ENCODE measurements around the gene HDLBP.
A peak's percentile ranks its signal among the peaks of the same experiment; 100 is the strongest.
"Not testable (repeated sequence)": the region's sequence is repeated elsewhere in the genome, so short reads cannot be mapped to it uniquely, and the experiment has no call there.

HDLBP gene

DNA sequence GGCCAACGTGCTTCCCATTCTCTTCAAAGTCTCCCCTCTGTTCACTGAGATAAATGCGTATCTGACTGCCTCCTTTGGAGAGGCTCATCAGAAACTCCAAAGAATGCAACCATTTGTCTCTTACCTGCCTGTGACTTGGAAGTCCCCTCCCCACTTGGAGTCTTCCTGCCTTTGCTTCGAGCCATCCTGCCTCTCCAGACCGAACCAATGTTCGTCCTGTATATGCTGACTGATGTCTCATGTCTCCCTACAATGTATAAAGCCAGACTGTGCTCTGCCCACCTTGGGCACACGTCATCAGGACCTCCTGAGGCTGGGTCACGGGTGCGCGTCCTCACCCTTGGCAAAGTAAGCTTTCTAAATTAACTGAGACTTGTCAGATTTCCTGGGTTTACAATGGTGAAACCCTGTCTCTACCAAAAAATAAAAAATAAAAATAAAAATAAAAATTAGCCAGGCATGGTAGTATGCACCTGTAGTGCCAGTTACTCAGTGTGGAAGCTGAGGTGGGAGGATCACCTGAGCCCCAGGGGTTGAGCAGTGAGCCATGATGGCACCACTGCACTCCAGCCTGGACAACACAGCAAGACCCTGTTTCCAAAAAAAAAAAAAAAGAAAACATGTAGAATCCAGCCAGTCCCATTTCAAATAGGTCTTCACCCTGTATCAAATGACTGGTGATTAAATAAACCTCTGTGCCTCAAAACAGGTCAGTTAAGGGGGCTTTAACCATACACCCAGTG lies 29.0 kb downstream of the HDLBP start:
- Histone ChIP-seq H3K9ac (ENCODE audit: low read depth, low read length) (no peak overlapping the region), H3K4me2 (ENCODE audit: low read length) (no peak overlapping the region), H3K27me3 (ENCODE audit: control insufficient read depth, insufficient read depth, low read length) (no peaks in the 10 kb centered on the region), H3K36me3 (ENCODE audit: insufficient read depth, low read length) (no peaks in the 10 kb centered on the region), H3K4me3 (ENCODE audit: low read length) (no peak overlapping the region), H3K4me1 (ENCODE audit: control insufficient read depth, insufficient read depth, low read length) (no peaks in the 10 kb centered on the region), H3K9me3 (replicated peaks; ENCODE audit: low read length) (no peaks in the 10 kb centered on the region)

DNA sequence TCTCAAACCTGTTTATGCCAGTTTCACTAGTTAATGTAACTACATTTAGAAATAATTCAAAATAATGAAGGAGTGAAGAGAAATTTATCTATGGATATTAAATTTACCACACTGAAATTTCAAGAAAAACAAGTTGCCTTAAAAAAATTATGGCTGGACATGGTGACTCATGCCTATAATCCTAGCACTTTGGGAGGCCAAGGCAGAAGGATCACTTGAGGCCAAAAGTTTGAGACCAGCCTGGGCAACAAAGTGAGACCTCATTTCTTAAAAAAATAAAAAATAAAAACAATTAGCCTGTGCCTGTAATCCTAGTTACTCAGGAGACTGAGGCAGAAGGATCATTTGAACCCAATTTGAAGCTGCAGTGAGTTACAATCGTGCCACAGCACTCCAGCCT lies 29.9 kb downstream of the HDLBP start:
- no peak overlapping the region for H3K9ac ChIP-seq (ENCODE audit: low read depth, low read length)
- no peaks in the 10 kb centered on the region for H3K4me1 ChIP-seq (ENCODE audit: control insufficient read depth, insufficient read depth, low read length)
- H3K4me3 ChIP-seq (ENCODE audit: low read length): no peak overlapping the region
- H3K36me3 ChIP-seq (ENCODE audit: insufficient read depth, low read length): no peaks in the 10 kb centered on the region
- no peak overlapping the region for H3K4me2 ChIP-seq (ENCODE audit: low read length)
- no peaks in the 10 kb centered on the region for H3K9me3 ChIP-seq (replicated peaks; ENCODE audit: low read length)
- H3K27me3 ChIP-seq (ENCODE audit: control insufficient read depth, insufficient read depth, low read length): no peaks in the 10 kb centered on the region

DNA sequence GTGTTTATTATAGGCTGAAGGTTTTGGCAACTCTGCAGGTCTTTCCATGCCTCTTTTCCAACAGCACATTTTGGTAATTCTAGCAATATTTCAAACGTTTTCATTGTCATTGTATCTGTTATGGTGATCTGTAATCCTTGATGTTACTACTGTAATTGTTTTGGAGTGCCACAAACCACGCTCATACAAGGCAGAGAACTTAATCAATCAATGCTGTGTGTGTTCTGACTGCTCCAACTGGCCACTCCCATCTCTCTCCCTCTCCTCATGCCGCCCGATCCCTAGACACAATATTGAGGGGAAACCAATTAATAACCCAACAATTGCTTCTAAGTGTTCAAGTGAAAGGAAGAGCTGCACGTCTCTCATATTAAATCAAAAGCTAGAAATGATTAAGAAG lies 32.9 kb downstream of the HDLBP start:
- Histone ChIP-seq H3K27me3 (ENCODE audit: control insufficient read depth, insufficient read depth, low read length) (no peaks in the 10 kb centered on the region), H3K4me3 (ENCODE audit: low read length) (no peak overlapping the region), H3K4me1 (ENCODE audit: control insufficient read depth, insufficient read depth, low read length) (no peaks in the 10 kb centered on the region), H3K9ac (ENCODE audit: low read depth, low read length) (no peak overlapping the region), H3K36me3 (ENCODE audit: insufficient read depth, low read length) (no peaks in the 10 kb centered on the region), H3K4me2 (ENCODE audit: low read length) (no peak overlapping the region), H3K9me3 (replicated peaks; ENCODE audit: low read length) (no peaks in the 10 kb centered on the region)

DNA sequence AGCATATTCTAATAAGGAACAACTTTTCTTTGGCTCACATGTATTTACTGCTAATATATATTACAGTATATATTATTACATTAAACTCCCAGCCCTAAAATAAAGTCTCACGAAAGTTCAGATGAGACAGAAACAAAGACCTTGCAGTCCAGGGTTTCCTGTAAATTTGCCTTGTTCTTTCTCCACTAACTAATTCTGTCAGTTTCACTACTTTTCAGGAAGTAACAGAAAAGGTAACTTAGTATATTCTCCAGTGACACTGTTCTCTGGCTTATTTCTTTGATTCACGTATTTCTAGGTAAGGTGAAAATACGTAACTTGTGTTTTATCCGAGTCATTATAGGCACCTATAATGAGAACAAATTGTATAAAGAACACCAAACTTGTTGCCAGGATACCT lies 35.2 kb downstream of the HDLBP start:
- Histone ChIP-seq H3K4me3 (ENCODE audit: low read length) (no peak overlapping the region), H3K4me2 (ENCODE audit: low read length) (no peak overlapping the region), H3K36me3 (ENCODE audit: insufficient read depth, low read length) (no peaks in the 10 kb centered on the region), H3K27me3 (ENCODE audit: control insufficient read depth, insufficient read depth, low read length) (no peaks in the 10 kb centered on the region), H3K4me1 (ENCODE audit: control insufficient read depth, insufficient read depth, low read length) (no peaks in the 10 kb centered on the region), H3K9me3 (replicated peaks; ENCODE audit: low read length) (no peaks in the 10 kb centered on the region), H3K9ac (ENCODE audit: low read depth, low read length) (no peak overlapping the region)

DNA sequence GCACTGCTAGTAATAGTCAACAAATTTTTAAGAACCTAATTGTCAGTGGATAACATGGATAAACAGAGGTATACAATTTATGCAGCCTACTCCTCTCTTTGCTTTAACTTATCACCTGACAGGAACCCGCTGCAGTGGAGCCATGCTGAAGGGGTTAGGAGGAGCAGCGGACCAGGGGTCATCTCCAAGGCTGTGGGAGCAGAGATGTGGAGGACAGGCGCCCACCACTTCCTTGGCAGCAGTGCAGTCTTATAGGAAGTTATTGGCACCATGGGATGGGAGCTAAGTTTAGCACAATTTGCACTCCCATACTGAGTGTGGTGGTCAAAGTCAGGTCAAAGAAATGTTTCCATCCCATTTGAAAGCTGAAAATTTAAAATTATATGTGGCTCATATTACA lies 35.6 kb downstream of the HDLBP start:
- Histone ChIP-seq H3K9me3 (replicated peaks; ENCODE audit: low read length) (no peaks in the 10 kb centered on the region), H3K4me3 (ENCODE audit: low read length) (no peak overlapping the region), H3K4me1 (ENCODE audit: control insufficient read depth, insufficient read depth, low read length) (no peaks in the 10 kb centered on the region), H3K4me2 (ENCODE audit: low read length) (no peak overlapping the region), H3K9ac (ENCODE audit: low read depth, low read length) (no peak overlapping the region), H3K27me3 (ENCODE audit: control insufficient read depth, insufficient read depth, low read length) (no peaks in the 10 kb centered on the region), H3K36me3 (ENCODE audit: insufficient read depth, low read length) (no peaks in the 10 kb centered on the region)

DNA sequence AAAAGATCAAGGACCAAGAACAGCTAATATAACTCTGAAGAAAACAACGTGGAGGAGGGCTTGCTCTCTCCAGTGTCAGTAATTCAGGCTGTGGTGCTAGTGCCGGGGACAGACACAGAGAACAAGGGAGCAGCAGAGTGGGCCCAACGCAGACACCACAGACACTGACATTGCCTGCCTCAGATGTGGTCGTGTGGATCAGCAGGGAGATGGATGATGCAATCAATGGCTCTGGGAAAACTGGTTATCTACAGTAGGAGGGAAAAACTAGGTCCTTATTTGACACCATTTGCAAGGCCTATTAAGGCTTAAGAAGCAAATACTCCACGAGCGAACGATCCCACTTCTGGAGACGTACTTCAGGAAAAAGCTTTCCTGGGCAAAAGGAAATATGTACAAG lies 36.1 kb downstream of the HDLBP start:
- Histone ChIP-seq H3K4me1 (ENCODE audit: control insufficient read depth, insufficient read depth, low read length) (no peaks in the 10 kb centered on the region), H3K4me2 (ENCODE audit: low read length) (no peak overlapping the region), H3K27me3 (ENCODE audit: control insufficient read depth, insufficient read depth, low read length) (no peaks in the 10 kb centered on the region), H3K4me3 (ENCODE audit: low read length) (no peak overlapping the region), H3K36me3 (ENCODE audit: insufficient read depth, low read length) (no peaks in the 10 kb centered on the region), H3K9ac (ENCODE audit: low read depth, low read length) (no peak overlapping the region), H3K9me3 (replicated peaks; ENCODE audit: low read length) (no peaks in the 10 kb centered on the region)

DNA sequence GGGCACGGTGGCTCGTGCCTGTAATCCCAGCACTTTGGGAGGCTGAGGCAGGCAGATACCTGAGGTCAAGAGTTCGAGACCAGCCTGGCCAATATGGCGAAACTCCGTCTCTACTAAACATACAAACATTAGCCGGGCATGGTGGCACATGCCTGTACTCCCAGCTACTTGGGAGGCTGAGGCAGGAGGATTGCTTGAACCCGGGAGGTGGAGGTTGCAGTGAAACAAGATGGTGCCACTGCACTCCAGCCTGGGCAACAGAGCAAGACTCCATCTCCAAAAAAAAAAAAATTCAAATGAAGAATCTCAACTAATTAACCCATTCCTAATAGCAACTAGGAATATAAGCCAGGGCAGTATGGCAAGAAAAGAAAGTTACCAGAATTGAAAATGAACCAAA lies 37.2 kb downstream of the HDLBP start:
- H3K27me3 ChIP-seq (ENCODE audit: control insufficient read depth, insufficient read depth, low read length); H3K36me3 ChIP-seq (ENCODE audit: insufficient read depth, low read length); H3K4me1 ChIP-seq (ENCODE audit: control insufficient read depth, insufficient read depth, low read length); H3K9ac ChIP-seq (ENCODE audit: low read depth, low read length); H3K4me2 ChIP-seq (ENCODE audit: low read length); H3K9me3 ChIP-seq (replicated peaks; ENCODE audit: low read length); H3K4me3 ChIP-seq (ENCODE audit: low read length): not testable (repeated sequence)

DNA sequence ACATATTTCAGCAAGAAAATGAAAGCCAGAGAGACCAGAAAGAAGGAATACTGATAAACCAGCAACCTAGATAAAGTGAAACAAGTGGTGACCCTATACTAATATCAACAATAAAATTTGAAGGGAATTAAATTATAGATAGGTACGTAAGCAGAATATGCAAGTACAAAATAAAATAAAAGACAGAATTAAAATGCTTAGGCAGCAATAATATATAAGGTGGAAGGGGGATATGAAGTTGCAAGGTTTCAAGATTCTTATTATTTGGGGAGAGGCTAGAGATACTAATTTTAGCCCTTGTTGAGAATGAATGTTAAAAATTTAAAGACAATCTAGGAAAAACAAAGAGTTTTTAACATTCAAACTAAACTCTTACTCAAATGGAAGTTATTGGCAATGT lies 39.6 kb downstream of the HDLBP start:
- Histone ChIP-seq H3K4me1 (ENCODE audit: control insufficient read depth, insufficient read depth, low read length) (peaks cover 9% of the 10 kb centered on the region), H3K4me3 (ENCODE audit: low read length) (no peak overlapping the region), H3K4me2 (ENCODE audit: low read length) (no peak overlapping the region), H3K9ac (ENCODE audit: low read depth, low read length) (no peak overlapping the region), H3K36me3 (ENCODE audit: insufficient read depth, low read length) (no peaks in the 10 kb centered on the region), H3K27me3 (ENCODE audit: control insufficient read depth, insufficient read depth, low read length) (no peaks in the 10 kb centered on the region), H3K9me3 (replicated peaks; ENCODE audit: low read length) (no peaks in the 10 kb centered on the region)

DNA sequence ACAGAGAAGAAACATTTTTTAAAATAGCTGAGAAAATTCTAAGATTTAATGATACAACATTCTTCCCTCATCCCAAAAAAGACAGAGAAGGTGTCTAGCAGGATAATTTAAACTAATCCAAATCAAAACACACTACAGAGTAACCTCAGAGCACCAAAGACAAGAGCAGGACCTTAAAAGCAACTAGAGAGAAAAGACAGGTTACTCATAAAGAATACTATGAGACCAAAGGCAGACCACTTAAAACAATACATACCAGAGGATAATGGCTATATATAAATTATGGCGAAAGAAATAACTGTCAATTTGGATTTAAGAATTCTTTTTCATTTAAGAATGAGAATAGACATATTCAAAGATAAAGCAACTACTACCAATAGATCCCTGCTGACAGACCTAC lies 40.0 kb downstream of the HDLBP start:
- Histone ChIP-seq H3K4me3 (ENCODE audit: low read length) (no peak overlapping the region), H3K9ac (ENCODE audit: low read depth, low read length) (no peak overlapping the region), H3K9me3 (replicated peaks; ENCODE audit: low read length) (no peaks in the 10 kb centered on the region), H3K4me1 (ENCODE audit: control insufficient read depth, insufficient read depth, low read length) (peaks cover 13% of the 10 kb centered on the region), H3K4me2 (ENCODE audit: low read length) (no peak overlapping the region), H3K36me3 (ENCODE audit: insufficient read depth, low read length) (no peaks in the 10 kb centered on the region), H3K27me3 (ENCODE audit: control insufficient read depth, insufficient read depth, low read length) (no peaks in the 10 kb centered on the region)

DNA sequence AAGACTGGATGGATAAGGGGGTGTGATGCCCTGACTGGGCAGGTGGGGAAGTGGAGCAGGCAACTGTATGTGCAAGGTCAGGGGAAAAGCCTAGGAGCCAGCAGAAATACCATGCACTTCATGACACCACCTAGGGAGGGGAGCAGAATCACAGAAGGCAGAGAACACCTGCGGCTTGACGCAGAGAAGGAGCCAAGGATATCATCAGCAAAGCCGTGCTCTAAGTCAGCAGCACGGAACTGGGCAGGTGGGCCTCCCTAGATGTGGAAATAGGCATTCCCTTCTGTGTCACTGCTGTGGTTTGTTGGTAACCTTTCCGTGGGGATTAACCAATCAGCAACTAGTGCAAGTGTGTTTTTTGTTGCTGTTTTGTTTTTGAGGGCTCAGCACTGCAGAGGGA lies 41.3 kb downstream of the HDLBP start:
- Histone ChIP-seq H3K9me3 (replicated peaks; ENCODE audit: low read length) (no peaks in the 10 kb centered on the region), H3K9ac (ENCODE audit: low read depth, low read length) (no peak overlapping the region), H3K27me3 (ENCODE audit: control insufficient read depth, insufficient read depth, low read length) (no peaks in the 10 kb centered on the region), H3K36me3 (ENCODE audit: insufficient read depth, low read length) (no peaks in the 10 kb centered on the region), H3K4me1 (ENCODE audit: control insufficient read depth, insufficient read depth, low read length) (peaks cover 27% of the 10 kb centered on the region), H3K4me3 (ENCODE audit: low read length) (no peak overlapping the region), H3K4me2 (ENCODE audit: low read length) (no peak overlapping the region)

DNA sequence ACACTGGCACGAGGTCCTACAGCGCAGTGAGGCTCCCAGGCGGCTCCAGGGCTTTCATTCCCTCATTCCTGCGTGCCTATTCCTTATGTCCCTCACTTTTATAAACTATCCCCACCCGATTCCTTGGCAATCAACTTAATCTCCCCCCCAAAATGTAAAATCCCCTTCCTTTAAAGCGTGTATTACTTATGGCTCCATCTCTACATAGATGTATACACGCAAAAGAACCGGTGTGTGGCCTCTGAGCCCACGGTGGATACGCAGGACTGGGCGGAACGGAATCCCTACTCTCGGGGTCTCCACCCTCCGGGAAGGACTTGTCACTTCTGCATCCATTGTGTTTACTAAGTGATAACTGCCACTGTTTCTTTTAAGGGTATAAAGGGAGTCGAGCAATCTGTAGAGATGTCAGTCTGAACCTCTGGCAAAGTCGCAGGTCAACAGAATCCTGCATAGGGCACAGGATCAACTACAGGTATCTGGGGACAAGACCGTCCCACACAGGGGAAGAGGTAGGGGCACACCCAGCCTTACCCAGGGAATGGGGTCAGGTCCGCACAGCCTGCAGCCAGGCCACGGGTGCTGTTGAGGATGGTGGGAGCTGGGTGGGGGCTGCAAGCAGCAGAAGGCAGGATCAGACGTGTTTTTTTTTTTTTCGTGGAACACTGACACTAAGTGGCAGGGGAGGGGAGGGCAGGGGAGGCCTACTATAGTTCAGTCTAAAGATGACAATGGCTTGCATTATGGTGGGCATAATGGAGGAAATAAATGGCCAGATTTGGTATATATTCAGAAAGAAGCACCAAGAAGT lies 42.1 kb downstream of the HDLBP start:
- Histone ChIP-seq H3K36me3 (ENCODE audit: insufficient read depth, low read length) (peaks cover 4% of the 10 kb centered on the region), H3K9ac (ENCODE audit: low read depth, low read length) (peak overlapping the region; percentile 65), H3K4me1 (ENCODE audit: control insufficient read depth, insufficient read depth, low read length) (peaks cover 31% of the 10 kb centered on the region), H3K27me3 (ENCODE audit: control insufficient read depth, insufficient read depth, low read length) (no peaks in the 10 kb centered on the region), H3K4me3 (ENCODE audit: low read length) (peak overlapping the region; percentile 76), H3K9me3 (replicated peaks; ENCODE audit: low read length) (no peaks in the 10 kb centered on the region), H3K4me2 (ENCODE audit: low read length) (peak overlapping the region; percentile 84)

All from skeletal muscle satellite cell (primary cell).